A673 (cell line): ENCODE measurements around the gene FGF18. TPM values are rescaled to one million over a fixed set of nuclear protein-coding genes. Genes with fewer than 3 reads are reported as not detected.
"Not testable (repeated sequence)": the region's sequence is repeated elsewhere in the genome, so short reads cannot be mapped to it uniquely, and the experiment has no call there.

ENCODE experiments used
- BruUV-seq: library from RNA; stranded (reverse); fragments of 400-500 nt; replicated peaks from 2 replicates; lab custom pipeline; 2021; lab: Mats Ljungman, UMichigan
- CTCF ChIA-PET: fragments of 300-600 bp; sonication (Branson Sonifier 250); formaldehyde crosslinking; loops from one replicate; lab custom pipeline; 2022; ENCODE audit warnings: antibody characterized with exemption; lab: Charles Lee
- POLR2A ChIA-PET: fragments of 300-600 bp; sonication (Branson Sonifier 250); formaldehyde crosslinking; loops from one replicate; lab custom pipeline; 2022; ENCODE audit warnings: antibody characterized with exemption; ENCODE audit not compliant: low non-redundant PET; lab: Charles Lee
- DNase-seq: peaks from one replicate; pipeline ENCODE4 v3.0.0-alpha.2; 2015; ENCODE audit warnings: low spot score
- H3K27ac ChIP-seq: fragments of 200-600 bp; sonication (generic); 2 replicates; pipeline ENCODE4 v1.5.1; 2016; ENCODE audit warnings: mixed run types, low read depth, mild to moderate bottlenecking, mixed read lengths, antibody characterized with exemption, low read length; ENCODE audit not compliant: poor library complexity, severe bottlenecking
- H3K27me3 ChIP-seq: fragments of 200-600 bp; sonication (generic); replicated peaks from 2 replicates; pipeline ENCODE4 v1.6.1; 2017; ENCODE audit warnings: mixed run types, low read depth, mild to moderate bottlenecking, mixed read lengths, antibody characterized with exemption, low read length; ENCODE audit not compliant: insufficient read depth, poor library complexity
- H3K36me3 ChIP-seq: fragments of 200-600 bp; sonication (generic); 2 replicates; pipeline ENCODE4 v1.6.1; 2016; ENCODE audit warnings: mixed run types, mild to moderate bottlenecking, mixed read lengths, antibody characterized with exemption, low read length; ENCODE audit not compliant: insufficient read depth, poor library complexity, severe bottlenecking
- H3K4me1 ChIP-seq: fragments of 200-600 bp; sonication (generic); 2 replicates; pipeline ENCODE4 v1.6.1; 2017; ENCODE audit warnings: mixed run types, mild to moderate bottlenecking, mixed read lengths, antibody characterized with exemption, low read length; ENCODE audit not compliant: insufficient read depth, poor library complexity, severe bottlenecking
- H3K4me3 ChIP-seq: fragments of 200-600 bp; sonication (generic); 2 replicates; pipeline ENCODE4 v1.5.1; 2016; ENCODE audit warnings: low read depth, mixed run types, mild to moderate bottlenecking, mixed read lengths, low read length; ENCODE audit not compliant: poor library complexity, severe bottlenecking
- H3K9me3 ChIP-seq: fragments of 200-600 bp; sonication (generic); 2 replicates; pipeline ENCODE4 v1.6.1; 2016; ENCODE audit warnings: mixed run types, low read depth, mild to moderate bottlenecking, mixed read lengths, antibody characterized with exemption, low read length; ENCODE audit not compliant: poor library complexity, severe bottlenecking
- EZH2 ChIP-seq: fragments of 200-600 bp; sonication (generic); IDR thresholded peaks from 2 replicates; pipeline ENCODE4 v1.6.1; 2017; ENCODE audit warnings: borderline replicate concordance, low read depth, mild to moderate bottlenecking, mixed read lengths, antibody characterized with exemption, low read length; ENCODE audit not compliant: poor library complexity, severe bottlenecking
- intact Hi-C: fragments of 100-400 bp; cut with micrococcal nuclease; formaldehyde crosslinking; loops from one replicate; pipeline ENCODE4 v1.10.0; 2022; ENCODE audit not compliant: unreplicated experiment
- total RNA-seq: library from RNA; stranded (reverse); gene quantifications from 2 replicates; pipeline ENCODE4 v1.2.3, GENCODE V29; 2021
- TF ChIP-seq, protein P1 (sequence below): fragments of 300-800, 200-600 bp; sonication (generic); conservative IDR thresholded peaks from 2 replicates; pipeline ENCODE4 v1.5.1; 2017; ENCODE audit warnings: low read depth, mild to moderate bottlenecking, antibody characterized with exemption, low read length, moderate library complexity, mixed read lengths

The FGF18 gene
- total RNA-seq, 1 experiment from 2014 or later: 1.3 TPM

DNA sequence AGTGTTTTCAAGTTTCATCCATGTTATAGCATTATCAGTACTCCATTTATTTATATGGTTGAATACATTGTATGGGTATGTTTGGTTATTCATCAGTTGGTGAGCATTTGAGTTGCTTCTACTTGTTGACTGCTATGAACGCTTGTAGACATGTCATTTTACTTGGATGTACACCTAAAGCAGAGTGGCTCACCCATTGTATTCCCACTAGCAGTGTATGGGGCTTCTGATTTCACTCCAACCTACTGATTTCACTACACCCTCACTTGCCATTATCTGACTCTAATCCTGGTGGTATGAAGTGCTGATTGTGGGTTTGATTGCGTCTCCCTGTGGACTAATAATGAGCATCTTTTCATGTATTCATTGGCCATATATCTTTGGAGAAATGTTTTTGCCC, 22.3 kb upstream of the FGF18 start:
- no TSS peak for BruUV-seq

DNA sequence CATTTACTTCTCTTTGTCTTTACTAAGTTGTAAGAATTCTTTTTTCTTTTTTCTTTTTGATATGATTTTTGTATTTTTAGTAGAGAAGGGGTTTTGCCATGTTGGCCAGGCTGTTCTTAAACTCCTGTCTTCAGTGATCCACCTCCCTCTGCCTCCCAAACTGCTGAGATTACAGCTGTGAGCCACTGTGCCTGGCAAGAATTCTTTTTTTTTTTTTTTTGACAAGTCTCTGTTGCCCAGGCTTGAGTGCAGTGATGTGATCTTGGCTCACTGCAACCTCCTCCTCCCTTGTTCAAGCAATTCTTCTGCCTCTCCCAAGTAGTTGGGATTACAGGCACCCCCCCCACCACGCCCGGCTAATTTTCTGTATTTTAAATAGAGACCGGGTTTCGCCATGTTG, 21.8 kb upstream of the FGF18 start:
- intact Hi-C loops: no loop called here
- Histone ChIP-seq H3K9me3 (no peaks in the 10 kb centered on the region), H3K27ac (no peak overlapping the region), H3K4me1 (peaks cover 6% of the 10 kb centered on the region), H3K36me3 (peaks cover 95% of the 10 kb centered on the region), H3K27me3 (no peaks in the 10 kb centered on the region), H3K4me3 (no peak overlapping the region)
- TF ChIP-seq EZH2: no peak
- TF ChIP-seq, protein P1, sequence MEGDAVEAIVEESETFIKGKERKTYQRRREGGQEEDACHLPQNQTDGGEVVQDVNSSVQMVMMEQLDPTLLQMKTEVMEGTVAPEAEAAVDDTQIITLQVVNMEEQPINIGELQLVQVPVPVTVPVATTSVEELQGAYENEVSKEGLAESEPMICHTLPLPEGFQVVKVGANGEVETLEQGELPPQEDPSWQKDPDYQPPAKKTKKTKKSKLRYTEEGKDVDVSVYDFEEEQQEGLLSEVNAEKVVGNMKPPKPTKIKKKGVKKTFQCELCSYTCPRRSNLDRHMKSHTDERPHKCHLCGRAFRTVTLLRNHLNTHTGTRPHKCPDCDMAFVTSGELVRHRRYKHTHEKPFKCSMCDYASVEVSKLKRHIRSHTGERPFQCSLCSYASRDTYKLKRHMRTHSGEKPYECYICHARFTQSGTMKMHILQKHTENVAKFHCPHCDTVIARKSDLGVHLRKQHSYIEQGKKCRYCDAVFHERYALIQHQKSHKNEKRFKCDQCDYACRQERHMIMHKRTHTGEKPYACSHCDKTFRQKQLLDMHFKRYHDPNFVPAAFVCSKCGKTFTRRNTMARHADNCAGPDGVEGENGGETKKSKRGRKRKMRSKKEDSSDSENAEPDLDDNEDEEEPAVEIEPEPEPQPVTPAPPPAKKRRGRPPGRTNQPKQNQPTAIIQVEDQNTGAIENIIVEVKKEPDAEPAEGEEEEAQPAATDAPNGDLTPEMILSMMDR: no peak
- POLR2A ChIA-PET: no interaction called here
- CTCF ChIA-PET: no interaction called here
- no TSS peak for BruUV-seq
- DNase-seq: no peak

More for the DNA sequence above, 22.3 kb upstream of the FGF18 start:
- H3K36me3 ChIP-seq: peaks cover 99% of the 10 kb centered on the region
- DNase-seq: no peak
- CTCF ChIA-PET: no interaction called here
- H3K27me3 ChIP-seq: no peaks in the 10 kb centered on the region
- H3K4me1 ChIP-seq: peaks cover 6% of the 10 kb centered on the region
- POLR2A ChIA-PET: no interaction called here
- H3K27ac ChIP-seq: no peak overlapping the region
- H3K4me3 ChIP-seq: no peak overlapping the region
- TF ChIP-seq EZH2: no peak
- TF ChIP-seq, protein P1: no peak
- intact Hi-C loops: no loop called here
- no peaks in the 10 kb centered on the region for H3K9me3 ChIP-seq

DNA sequence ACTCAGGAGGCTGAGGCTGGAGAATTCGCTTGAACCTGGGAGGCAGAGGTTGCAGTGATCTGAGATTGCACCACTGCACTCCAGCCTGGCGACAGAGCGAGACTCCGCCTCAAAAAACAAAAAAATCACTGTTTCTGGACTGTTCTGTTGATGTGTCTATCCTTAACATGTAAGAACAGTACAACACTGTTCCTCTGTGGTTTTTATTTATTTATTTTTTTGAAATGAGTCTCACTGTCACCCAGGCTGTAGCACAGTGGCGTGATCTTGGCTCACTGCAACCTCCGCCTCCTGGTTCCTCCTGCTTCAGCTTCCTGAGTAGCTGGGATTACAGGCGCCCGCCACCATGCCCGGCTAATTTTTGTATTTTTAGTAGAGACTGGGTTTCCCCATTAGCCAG, 20.8 kb upstream of the FGF18 start:
- POLR2A ChIA-PET, H3K27me3 ChIP-seq, H3K4me3 ChIP-seq, DNase-seq, H3K4me1 ChIP-seq, BruUV-seq, CTCF ChIA-PET, H3K9me3 ChIP-seq, intact Hi-C loops, H3K27ac ChIP-seq: not testable (repeated sequence)
- peaks cover 84% of the 10 kb centered on the region for H3K36me3 ChIP-seq

DNA sequence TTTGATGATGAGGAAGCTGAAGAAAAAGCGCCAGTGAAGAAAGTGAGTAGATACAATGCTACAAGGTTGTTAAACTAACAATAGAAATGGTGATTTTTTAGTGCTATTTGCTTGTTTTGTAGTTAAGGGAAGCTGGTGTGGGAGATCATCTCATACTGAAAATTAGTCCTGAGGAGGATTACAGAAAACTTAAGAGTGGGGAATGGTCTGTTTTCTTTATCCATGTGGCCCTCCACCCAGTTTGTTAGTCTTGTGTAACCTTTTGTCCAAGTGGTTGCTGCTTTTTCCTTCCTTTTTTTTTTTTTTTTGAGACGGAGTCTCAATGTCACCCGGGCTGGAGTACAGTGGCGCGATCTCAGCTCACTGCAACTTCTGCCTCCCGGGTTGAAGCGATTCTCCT, 19.3 kb upstream of the FGF18 start:
- peaks cover 74% of the 10 kb centered on the region for H3K36me3 ChIP-seq
- TF ChIP-seq EZH2: no peak
- TF ChIP-seq, protein P1: no peak
- no peak for DNase-seq
- BruUV-seq: no TSS peak
- no peak overlapping the region for H3K4me3 ChIP-seq
- intact Hi-C loops: no loop called here
- ChIA-PET CTCF (no interaction called here), POLR2A (no interaction called here)
- no peaks in the 10 kb centered on the region for H3K27me3 ChIP-seq
- H3K4me1 ChIP-seq: no peaks in the 10 kb centered on the region
- H3K27ac ChIP-seq: no peak overlapping the region
- H3K9me3 ChIP-seq: no peaks in the 10 kb centered on the region
